Vagina (tissue), 2 donors: ENCODE results near the gene GAS7.

ENCODE experiments used
- CTCF ChIP-seq, 3 experiments: fragments of 450-650 bp in 2 of 3; fragments of 200-600 bp in 1 of 3; sonication (generic) in 1 of 3; IDR thresholded peaks; one replicate each; pipeline ENCODE4 v1.5.1; 2017 to 2019; ENCODE audit warnings: antibody characterized with exemption in 3 of 3, mild to moderate bottlenecking in 2 of 3, moderate library complexity in 2 of 3
- POLR2A ChIP-seq, 2 donors: fragments of 450-650 bp; IDR thresholded peaks; one replicate each; pipeline ENCODE4 v1.6.1; 2017; ENCODE audit warnings: antibody characterized with exemption in 2 of 2, mild to moderate bottlenecking in 2 of 2, moderate library complexity in 2 of 2
- POLR2AphosphoS5 ChIP-seq, 2 donors: sonication (generic); formaldehyde crosslinking; IDR thresholded peaks; one replicate each; pipeline ENCODE4 v1.9.0; 2017; ENCODE audit warnings: antibody characterized with exemption in 2 of 2, mild to moderate bottlenecking in 2 of 2, low read depth in 1 of 2; ENCODE audit not compliant: insufficient read depth in 1 of 2

GRCh38 chr17:9902120-9902519, 296.3 kb downstream of the GAS7 start:
- TF ChIP-seq CTCF (IDR thresholded peaks at IDR 0.05) (no peak), POLR2A (IDR thresholded peaks at IDR 0.05) (no peak), POLR2AphosphoS5 (IDR thresholded peaks at IDR 0.05; ENCODE audit: insufficient read depth in 1 of 2, low read depth in 1 of 2) (no peak)
